HG03039 (cell line): Measurements from ENCODE around the gene ALG1.

Experiments
- ATAC-seq: cut with Tn5 transposase; IDR thresholded peaks from one replicate; pipeline ENCODE4 v1.9.1; 2021; ENCODE audit warnings: mild to moderate bottlenecking, moderate library complexity; ENCODE audit not compliant: unreplicated experiment

The ALG1 gene

DNA sequence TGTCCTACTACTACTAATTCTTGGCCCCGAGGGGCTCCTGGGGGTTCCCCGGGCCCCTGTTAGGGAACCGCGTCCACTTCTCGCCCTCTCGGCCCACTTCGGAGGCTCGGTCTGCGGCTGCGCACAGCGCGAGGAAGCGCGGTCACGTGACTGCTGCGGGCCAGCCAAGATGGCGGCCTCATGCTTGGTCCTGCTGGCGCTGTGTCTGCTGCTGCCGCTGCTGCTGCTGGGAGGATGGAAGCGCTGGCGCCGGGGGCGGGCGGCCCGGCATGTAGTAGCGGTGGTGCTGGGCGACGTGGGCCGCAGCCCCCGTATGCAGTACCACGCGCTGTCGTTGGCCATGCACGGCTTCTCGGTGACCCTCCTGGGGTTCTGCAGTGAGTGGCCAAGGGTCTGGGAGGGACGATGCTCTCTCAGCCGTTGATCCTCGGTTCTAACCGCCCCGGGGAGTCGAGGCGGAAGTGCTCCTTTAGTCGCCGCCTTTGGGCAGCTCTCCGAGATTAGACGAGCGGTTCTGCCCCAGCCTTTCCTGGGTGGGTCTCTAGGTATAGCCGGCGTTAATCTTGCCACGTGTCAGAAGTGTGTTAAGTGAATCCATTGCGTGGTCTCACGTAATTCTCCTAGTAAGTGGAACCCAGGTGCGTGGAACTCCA, at the start of gene ALG1:
TSS of gene ALG1 (plus strand) at position 163 of the 653 bp plus-strand sequence. CDS start at position 170, 7 bp downstream.
- ATAC-seq = peak; percentile 80

- ATAC-seq = no peak
Observed at GRCh38 chr16:5022521-5022920, 49.1 kb upstream of the ALG1 start.

- ATAC-seq = no peak
Observed at GRCh38 chr16:5024632-5025031, 47.0 kb upstream of the ALG1 start.

DNA sequence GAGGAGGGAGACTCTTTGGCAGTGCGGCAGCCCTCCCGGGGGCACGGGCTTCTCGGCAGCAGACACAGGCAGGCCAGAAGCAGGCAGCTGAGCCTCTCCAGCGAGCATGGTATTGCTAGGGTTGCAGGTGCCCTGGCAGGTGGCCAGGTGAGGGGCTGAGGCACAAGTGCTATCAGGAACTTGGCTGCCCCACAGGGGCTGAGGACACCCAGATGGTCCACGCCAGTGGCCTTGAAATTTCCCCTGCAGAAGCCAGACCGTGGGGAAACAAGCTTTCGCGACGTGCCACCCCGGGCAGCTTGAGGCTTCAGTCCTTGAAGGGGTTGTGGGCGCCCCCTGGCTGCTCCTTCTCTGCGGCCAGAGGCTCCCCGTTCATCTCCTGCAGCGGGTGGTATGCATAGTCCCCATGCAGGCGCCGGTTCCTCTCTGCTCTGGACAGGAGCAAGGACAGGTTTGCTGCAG, 46.4 kb upstream of the ALG1 start:
- ATAC-seq = no peak

- ATAC-seq = no peak
Observed at GRCh38 chr16:5026664-5027063, 45.0 kb upstream of the ALG1 start.

GRCh38 chr16:5027086-5027485, 44.6 kb upstream of the ALG1 start:
- ATAC-seq = no peak

GRCh38 chr16:5027575-5028235, 43.9 kb upstream of the ALG1 start:
- no peak for ATAC-seq

GRCh38 chr16:5028950-5029475, 42.6 kb upstream of the ALG1 start:
- no peak for ATAC-seq

- ATAC-seq = no peak
Observed at GRCh38 chr16:5030251-5030870, 41.3 kb upstream of the ALG1 start.

GRCh38 chr16:5031601-5032000, 40.0 kb upstream of the ALG1 start:
- ATAC-seq = no peak

DNA sequence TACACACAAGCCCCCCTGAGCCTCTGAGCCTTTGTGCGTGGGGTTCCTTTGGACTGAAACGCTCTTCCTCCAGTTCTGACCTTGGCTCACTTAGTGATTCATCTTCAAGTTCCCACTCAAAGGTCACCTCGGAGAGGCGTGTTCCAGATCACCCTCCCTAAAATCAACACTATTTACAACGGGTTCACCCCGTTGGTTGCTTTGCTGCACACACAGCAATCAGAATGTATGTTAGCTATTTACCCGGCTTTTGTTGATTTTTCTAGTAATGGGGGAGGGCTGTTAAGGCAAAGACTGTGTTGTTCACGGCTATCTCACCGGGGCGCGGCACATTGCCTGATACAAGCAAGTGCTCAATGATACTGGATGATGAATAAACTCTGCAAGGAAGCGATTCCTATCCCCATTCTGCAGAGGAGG, 38.9 kb upstream of the ALG1 start:
- no peak for ATAC-seq

DNA sequence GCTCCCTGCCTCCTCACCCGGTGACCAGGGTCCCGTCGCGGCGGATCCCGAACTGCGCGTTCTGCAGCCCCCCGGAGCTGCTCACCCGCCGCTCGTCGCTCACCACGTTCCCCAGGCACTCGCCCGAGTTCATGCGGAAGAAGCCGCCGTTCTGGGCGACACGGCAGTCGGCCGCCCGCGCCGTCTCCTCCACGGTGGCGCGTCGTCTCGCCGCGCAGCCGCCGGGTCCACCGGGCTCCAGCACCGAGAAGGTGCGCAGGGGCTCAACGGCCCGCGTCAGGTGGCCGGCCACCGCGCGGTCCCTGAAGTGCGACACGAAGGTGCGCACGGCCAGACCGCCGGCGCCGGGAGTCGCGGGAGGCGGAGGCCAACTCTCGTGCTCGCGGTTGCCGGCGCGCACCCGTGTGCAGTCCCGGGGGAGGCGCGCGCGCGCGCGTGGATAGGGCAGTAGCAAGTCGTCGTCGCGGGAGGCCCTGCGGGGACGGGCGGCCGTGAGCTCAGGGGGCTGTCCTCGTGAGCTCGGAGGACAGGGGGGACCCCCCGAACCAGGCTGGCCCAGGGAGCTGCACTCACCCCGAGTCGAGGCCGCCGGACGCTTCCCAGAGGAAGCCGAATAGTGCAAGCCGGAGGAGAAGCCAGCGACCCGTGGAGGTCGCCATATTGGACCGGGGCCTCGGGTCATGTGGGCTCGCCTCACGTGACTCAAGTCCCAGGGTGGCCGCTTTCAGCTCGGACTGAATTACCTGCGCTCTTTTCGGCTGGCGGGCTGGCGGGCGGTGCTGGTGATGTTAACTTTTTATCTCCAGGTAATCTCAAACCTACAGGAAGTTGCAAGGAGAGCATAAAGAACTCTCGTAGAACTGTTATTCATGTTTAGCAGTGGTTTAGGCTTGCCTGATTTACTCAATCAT, 38.1 kb upstream of the ALG1 start, which contains the start of gene NAGPA:
TSS of gene NAGPA (minus strand) at position 680 of the 911 bp plus-strand sequence. CDS start at position 659, 21 bp downstream.
- peak; percentile 84 for ATAC-seq

DNA sequence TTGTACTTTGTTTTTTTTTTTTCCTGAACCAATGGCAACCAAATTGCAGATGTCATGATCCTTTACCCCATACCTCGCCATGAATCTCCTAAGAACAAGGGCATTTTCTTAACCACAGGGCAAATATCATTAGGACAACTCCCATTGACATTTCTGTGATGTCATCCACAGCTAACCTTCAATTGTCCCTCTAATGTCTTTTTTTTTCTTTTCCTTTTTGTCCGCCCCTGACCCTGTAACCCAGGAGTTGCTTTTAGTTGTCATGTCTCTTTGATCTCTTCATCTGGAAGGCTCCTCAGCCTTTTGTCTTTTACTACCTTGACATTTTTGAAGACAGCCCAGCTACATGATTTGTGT, 37.5 kb upstream of the ALG1 start:
- no peak for ATAC-seq

- ATAC-seq = no peak
Observed at GRCh38 chr16:5035909-5036227, 35.8 kb upstream of the ALG1 start.

DNA sequence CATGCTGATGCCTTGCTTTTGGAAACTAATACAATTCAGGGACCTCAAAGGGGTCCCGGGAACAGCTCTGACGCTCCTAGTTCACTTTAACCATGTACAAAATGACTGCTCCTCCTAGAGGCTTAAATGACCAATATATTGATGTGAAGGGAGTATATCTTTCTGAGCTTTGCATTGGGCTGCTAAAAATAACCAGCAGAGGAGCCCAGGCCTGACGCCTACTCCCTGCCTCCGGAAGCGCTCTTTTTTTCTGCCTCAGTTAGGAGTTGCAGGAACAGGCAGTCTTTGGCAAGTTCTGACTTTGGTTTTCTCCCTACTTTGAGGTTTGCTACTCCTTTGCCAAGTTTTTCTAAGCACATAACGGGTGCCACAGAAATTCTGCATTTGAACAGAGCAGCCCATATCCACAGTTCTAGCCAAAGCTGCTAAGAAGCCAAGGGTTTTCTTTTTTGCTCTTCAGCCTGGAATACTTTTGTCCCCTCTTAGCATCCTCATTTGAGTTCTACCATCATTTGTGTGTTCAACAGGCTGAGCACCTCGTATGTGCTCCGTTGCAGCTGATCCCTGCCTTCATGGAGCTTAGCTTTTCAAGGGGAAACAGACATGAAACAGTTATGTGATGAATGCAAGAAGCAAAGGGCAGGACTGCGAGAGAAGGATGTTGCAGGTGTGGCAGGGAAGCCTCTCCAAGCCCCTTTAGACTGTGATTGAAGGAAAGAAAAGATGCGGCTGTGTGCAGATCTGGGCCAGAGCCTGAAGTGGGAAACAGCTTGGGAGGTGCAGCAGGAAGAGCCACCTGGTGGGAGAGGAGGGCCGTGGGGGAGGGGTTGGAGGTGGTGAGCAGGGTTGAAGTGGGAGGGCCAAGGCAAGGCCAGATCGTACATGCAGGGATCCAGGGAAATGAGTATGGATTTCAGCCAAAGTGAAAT, 35.2 kb upstream of the ALG1 start:
- ATAC-seq = no peak

DNA sequence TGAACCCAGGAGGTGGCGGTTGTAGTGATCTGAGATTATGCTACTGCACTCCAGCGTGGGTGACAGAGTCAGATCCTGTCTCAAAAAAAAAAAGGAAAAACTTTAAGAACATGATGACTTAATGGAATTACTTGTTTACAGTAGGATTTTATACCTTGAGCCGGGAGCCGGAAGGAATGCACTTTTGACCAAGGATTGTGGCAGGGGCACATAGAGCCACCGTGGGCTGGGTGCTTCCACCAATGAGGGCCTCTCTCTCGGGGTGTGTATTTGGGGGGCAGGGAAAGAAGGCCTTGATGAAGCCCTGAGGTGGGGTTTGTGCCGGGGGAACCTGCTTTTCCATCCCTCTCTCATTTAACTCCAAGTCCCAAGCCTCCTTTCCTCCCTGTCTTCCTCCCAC, 31.2 kb upstream of the ALG1 start:
- ATAC-seq = no peak

DNA sequence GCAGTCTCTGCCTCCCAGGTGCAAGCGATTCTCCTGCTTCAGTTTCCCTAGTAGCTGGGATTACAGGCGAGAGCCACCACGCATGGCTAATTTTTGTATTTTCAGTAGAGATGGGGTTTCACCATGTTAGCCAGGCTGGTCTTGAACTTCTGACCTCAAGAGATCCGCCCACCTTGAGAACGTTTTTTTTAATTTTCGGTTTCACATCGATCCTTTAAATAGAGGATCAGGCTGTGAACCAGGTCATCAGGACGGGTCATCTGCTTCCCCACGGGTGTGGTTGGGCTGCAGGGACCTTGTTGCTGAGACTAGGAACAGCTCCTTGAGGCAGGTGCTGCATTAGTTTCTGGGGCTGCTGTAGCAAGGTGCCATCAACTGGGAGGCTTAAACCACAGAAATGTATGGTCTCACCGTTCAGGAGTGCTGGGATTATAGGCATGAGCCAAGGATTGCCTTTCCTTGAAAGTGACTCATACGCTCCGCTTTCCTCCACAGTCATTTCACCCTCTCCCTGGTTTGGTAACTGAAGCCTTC, 30.0 kb upstream of the ALG1 start:
- ATAC-seq = no peak

DNA sequence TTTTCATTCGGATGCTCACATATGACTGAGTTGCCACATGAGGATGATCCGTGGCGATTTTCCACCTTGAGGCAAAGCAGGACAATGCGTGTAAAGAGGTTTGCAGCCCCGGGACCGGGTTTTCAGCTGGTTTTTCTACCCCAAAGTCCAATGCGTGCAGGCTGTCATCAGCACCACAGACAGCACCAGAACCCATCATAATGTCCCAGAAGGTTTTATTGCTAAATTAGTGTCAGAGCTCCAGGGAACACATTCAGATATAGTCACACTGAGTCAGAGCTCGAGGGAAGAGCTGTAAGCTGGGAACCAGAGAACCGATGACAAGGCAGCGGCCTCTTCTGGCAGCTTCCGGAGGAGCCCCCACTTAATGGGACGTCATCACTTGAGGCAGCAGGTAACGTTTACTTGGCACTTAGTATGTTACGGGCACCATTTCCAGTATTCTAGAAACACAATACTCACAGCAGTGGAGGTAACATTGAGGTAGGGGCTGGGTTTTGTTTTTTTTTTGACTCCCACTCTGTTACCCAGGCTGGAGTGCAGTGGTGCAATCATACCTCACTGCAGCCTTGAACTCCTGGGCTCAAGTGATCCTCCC, 29.0 kb upstream of the ALG1 start:
- no peak for ATAC-seq

DNA sequence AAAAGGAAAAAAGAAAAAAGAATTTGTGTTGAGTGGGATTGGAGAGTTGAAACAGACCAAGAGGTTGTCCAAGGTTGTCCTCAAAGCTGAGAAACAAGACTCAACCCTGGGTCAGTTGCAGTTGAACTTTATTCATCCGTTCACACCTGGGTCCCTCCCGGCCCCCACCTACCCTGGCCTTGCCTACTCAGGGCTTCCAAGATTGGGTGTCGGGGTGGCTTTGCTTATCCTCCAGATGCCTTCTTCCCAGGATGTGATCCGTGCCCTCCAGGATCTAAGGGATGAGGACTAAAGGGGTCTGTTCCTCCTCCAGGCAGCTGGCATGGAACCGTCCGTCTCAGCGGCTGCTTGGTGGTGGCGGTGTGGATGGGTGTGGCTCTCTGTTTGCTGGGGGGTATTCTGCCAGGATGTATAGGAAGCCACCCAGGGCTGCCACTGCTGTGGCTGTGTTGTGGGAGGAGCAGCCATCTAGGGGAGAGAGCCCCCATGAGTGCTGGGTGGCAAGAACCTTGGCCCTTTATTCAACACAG, 27.6 kb upstream of the ALG1 start:
- ATAC-seq = no peak
